ENCODE data around the gene PPP2R5B. TPM values are rescaled to one million over a fixed set of nuclear protein-coding genes. Genes with fewer than 3 reads are reported as not detected.

Gene PPP2R5B
- total RNA-seq, 4 donors from 2014 or later: 17.2 to 34.2 (median 24.3) TPM

GRCh38 chr11:64936539-64936938 is 12.1 kb downstream of the PPP2R5B start:
- no peak overlapping the region for H3K4me3 ChIP-seq
- intact Hi-C loops (cut with DNase I; ENCODE audit: low total_unique reads) (no loop called here), in situ Hi-C loops (cut with MboI; ENCODE audit: low sequenced_read_pairs in 4 of 4) (no loop called here)
- no peaks in the 10 kb centered on the region for H3K4me1 ChIP-seq
- ATAC-seq (no peak), DNase-seq (no peak)
- H3K36me3 ChIP-seq: peaks cover 0 to 26% of the 10 kb centered on the region in 2 donors
- no peak overlapping the region for H3K27ac ChIP-seq
- H3K27me3 ChIP-seq: no peaks in the 10 kb centered on the region
- H3K9me3 ChIP-seq: no peaks in the 10 kb centered on the region
- no peak for TF ChIP-seq CTCF (IDR thresholded peaks at IDR 0.05 in 4 of 5, conservative IDR thresholded peaks at IDR 0.05 in 1 of 5)
- no peak for TF ChIP-seq POLR2A (IDR thresholded peaks at IDR 0.05)

GRCh38 chr11:64947208-64947814 is 22.8 kb downstream of the PPP2R5B start:
- Histone ChIP-seq H3K9me3 (no peaks in the 10 kb centered on the region), H3K27ac (no peak overlapping the region), H3K4me3 (no peak overlapping the region), H3K36me3 (no peaks in the 10 kb centered on the region), H3K4me1 (no peaks in the 10 kb centered on the region), H3K27me3 (no peaks in the 10 kb centered on the region)
- intact Hi-C loops (cut with DNase I; ENCODE audit: low total_unique reads) (no loop called here), in situ Hi-C loops (cut with MboI; ENCODE audit: low sequenced_read_pairs in 4 of 4) (no loop called here)
- TF ChIP-seq POLR2A (IDR thresholded peaks at IDR 0.05) (no peak), CTCF (IDR thresholded peaks at IDR 0.05 in 4 of 5, conservative IDR thresholded peaks at IDR 0.05 in 1 of 5) (no peak)
- ATAC-seq: no peak
- DNase-seq: no peak

- intact Hi-C loops (cut with DNase I; ENCODE audit: low total_unique reads) (no loop called here), in situ Hi-C loops (cut with MboI; ENCODE audit: low sequenced_read_pairs in 4 of 4) (no loop called here)
- TF ChIP-seq CTCF (IDR thresholded peaks at IDR 0.05 in 4 of 5, conservative IDR thresholded peaks at IDR 0.05 in 1 of 5) (no peak), POLR2A (IDR thresholded peaks at IDR 0.05) (no peak)
- no peak overlapping the region for H3K27ac ChIP-seq
- no peaks in the 10 kb centered on the region for H3K27me3 ChIP-seq
- ATAC-seq (no peak), DNase-seq (no peak)
- no peaks in the 10 kb centered on the region for H3K9me3 ChIP-seq
- H3K4me3 ChIP-seq: no peak overlapping the region
- H3K4me1 ChIP-seq: no peaks in the 10 kb centered on the region
- no peaks in the 10 kb centered on the region for H3K36me3 ChIP-seq
These were observed 27.0 kb downstream of the PPP2R5B start for GRCh38 chr11:64951529-64951928.

GRCh38 chr11:64954201-64954600 is 29.7 kb downstream of the PPP2R5B start:
- TF ChIP-seq CTCF (IDR thresholded peaks at IDR 0.05 in 4 of 5, conservative IDR thresholded peaks at IDR 0.05 in 1 of 5): no peak
- no peak for TF ChIP-seq POLR2A (IDR thresholded peaks at IDR 0.05)
- no peak overlapping the region for H3K4me3 ChIP-seq
- H3K27me3 ChIP-seq: no peaks in the 10 kb centered on the region
- H3K36me3 ChIP-seq: no peaks in the 10 kb centered on the region
- intact Hi-C loops (cut with DNase I; ENCODE audit: low total_unique reads) (no loop called here), in situ Hi-C loops (cut with MboI; ENCODE audit: low sequenced_read_pairs in 4 of 4) (no loop called here)
- H3K27ac ChIP-seq: no peak overlapping the region
- ATAC-seq: no peak
- no peaks in the 10 kb centered on the region for H3K9me3 ChIP-seq
- no peaks in the 10 kb centered on the region for H3K4me1 ChIP-seq
- no peak for DNase-seq

GRCh38 chr11:64959498-64959897 is 35.0 kb downstream of the PPP2R5B start:
- no peaks in the 10 kb centered on the region for H3K4me1 ChIP-seq
- H3K36me3 ChIP-seq: no peaks in the 10 kb centered on the region
- ATAC-seq (no peak), DNase-seq (no peak)
- TF ChIP-seq CTCF (IDR thresholded peaks at IDR 0.05 in 4 of 5, conservative IDR thresholded peaks at IDR 0.05 in 1 of 5) (no peak), POLR2A (IDR thresholded peaks at IDR 0.05) (no peak)
- no peak overlapping the region for H3K27ac ChIP-seq
- intact Hi-C loops (cut with DNase I; ENCODE audit: low total_unique reads): no loop called here
- H3K27me3 ChIP-seq: no peaks in the 10 kb centered on the region
- no peaks in the 10 kb centered on the region for H3K9me3 ChIP-seq
- H3K4me3 ChIP-seq: no peak overlapping the region
- in situ Hi-C loops (cut with MboI; ENCODE audit: low sequenced_read_pairs in 4 of 4): no loop called here
